GM21526 (cell line): ENCODE measurements around the gene BNC1.
"Not testable (repeated sequence)": the region's sequence is repeated elsewhere in the genome, so short reads cannot be mapped to it uniquely, and the experiment has no call there.

ENCODE experiments used
- ATAC-seq: cut with Tn5 transposase; IDR thresholded peaks from one replicate; pipeline ENCODE4 v1.9.1; 2021; ENCODE audit warnings: moderate library complexity; ENCODE audit not compliant: unreplicated experiment, low FRiP score

The BNC1 gene

DNA sequence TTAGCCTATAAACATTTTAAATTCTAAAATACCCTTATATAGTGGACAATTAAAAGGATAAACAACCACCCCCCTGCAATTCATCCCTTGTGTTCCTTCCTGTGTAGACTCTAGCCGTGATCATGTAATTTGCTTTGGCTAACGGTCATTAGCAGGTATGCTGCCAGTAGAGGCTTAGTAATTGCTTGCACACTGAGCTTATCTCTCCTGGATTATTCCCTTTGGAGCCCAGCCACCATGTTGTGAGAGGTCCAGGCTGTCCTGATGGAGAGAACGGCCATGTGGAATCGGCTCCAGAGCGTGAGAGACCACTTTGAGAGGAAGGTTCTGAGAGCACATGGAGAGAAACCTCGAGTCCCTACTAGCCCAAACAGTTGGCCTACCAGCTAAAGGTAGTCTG, 11.0 kb upstream of the BNC1 start:
- no peak for ATAC-seq

DNA sequence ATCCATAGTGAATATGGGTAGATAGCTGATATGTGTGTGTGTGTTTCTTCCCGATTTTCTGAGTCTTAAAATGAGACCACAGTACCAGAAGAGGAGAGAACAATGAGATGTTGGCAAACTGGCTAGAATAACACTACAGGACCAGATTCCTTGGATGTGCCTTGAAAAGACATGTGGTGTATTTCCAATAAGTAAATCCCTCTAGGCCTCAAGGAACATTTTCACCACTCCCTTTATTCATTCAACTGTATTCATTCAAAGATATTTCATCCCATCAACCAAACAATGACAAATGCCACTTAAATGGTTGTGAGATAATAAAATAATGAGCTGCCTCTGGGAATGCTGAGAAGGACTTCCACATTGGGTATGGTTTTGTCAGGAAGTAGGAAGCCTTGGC, 8.7 kb upstream of the BNC1 start:
- ATAC-seq = no peak

- ATAC-seq = no peak
These were observed 7.9 kb upstream of the BNC1 start for GRCh38 chr15:83292317-83292716.

DNA sequence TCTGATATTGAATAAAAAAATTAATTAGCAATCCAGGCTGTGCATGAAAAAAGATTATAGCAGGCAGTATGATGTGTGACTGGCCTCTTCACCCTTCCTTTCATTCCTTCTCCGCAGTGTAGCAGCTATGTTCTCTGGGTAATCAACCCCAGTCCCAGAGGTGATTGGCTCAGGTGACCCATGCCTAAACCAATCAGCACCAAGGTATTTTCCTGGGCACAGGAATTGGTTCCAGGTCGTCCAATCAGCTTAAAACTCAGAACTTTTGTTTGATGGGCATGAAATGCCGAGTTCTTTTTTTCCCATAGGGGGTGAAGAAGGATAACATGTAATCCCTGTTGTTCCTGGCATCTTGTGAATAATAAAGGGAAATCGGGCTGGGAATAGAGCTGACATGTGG, 5.8 kb upstream of the BNC1 start:
- no peak for ATAC-seq

DNA sequence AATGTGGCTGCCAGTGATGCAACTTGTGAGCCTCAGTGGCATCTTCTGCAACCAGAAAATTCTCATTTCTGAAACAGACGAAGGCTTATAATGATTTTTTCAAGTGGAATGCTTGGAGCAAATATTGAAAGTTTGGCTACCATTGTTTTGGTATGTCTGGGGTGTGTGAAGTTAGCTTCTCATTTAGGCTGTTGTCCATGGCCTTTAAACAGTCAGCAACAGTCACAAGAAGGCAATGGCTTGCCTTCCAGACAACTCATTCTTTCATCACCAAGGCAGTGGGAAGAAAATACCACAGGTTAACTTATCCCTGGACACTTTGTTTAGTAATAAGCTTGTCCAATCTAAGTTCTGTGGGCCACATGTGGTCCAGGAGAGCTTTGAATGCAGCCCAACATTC, 4.7 kb upstream of the BNC1 start:
- ATAC-seq = no peak

- ATAC-seq = no peak
These were observed 3.9 kb upstream of the BNC1 start for GRCh38 chr15:83288381-83288801.

- no peak for ATAC-seq
These were observed 3.1 kb upstream of the BNC1 start for GRCh38 chr15:83287541-83288027.

DNA sequence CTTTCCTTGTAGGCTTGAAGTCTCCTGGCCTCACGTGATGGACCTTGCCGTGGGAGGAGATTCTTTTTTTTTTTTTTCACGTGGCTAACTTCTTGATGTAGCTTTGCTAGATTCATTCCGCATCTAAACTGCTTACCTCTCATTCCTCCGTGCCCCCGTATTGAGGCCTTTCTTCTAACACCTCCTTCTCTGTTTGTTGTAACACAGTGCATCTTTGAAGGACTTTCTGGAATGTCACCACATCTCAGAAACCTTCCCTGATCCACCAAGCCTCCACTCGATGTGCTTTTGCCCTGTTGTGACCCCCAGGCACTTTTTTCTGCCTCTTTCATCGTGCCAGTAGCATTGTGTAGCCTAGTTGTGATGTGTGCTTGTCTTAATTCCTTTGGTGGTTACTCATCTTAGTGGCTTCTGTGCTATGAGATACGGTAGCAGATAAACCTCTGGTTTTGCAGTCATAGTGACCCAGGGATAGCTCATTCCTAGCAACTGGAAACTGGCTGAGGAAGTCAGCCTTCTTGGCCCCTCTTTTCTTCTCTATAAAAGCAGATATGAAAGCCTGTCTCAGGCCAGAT, 1.6 kb upstream of the BNC1 start:
- no peak for ATAC-seq

GRCh38 chr15:83285284-83285978, 967 bp upstream of the BNC1 start:
- ATAC-seq = no peak

DNA sequence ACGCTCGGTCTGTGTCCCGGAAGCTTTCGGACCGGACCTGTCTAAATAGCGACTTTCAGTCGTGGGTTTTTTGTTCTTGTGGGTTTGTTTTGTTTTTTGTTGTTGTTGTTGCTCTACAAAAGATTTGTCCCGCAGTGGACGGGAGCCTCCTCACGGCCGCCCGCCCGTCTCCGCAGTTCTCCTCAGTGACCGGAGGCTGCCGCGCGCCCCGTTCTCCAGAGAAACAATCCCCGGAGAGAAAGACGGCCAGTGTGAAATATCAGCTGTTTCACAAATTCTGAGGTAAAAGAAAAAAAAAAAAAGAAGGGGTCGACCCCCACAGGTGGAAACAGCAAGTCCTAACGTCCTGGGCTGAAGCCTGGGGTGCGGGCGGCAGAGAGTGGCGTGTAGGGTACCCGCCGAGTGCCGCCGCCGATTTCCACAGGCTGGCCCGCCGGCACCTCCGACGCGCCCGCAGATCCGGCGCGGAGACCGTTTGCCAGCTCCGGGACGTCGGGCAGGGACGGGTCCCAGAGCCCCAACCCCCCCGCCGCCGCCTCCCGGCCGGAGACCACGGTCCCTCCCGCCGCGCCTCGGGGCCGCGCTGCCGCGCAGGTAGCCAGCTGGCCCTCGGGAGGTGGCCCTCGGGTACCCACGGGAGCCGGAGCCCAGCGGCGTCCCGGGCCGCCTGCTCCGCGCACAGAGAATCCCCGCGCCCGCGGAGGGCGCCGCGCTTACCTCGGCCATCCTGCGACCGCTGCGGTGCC, 478 bp downstream of the BNC1 start:
- ATAC-seq = no peak

DNA sequence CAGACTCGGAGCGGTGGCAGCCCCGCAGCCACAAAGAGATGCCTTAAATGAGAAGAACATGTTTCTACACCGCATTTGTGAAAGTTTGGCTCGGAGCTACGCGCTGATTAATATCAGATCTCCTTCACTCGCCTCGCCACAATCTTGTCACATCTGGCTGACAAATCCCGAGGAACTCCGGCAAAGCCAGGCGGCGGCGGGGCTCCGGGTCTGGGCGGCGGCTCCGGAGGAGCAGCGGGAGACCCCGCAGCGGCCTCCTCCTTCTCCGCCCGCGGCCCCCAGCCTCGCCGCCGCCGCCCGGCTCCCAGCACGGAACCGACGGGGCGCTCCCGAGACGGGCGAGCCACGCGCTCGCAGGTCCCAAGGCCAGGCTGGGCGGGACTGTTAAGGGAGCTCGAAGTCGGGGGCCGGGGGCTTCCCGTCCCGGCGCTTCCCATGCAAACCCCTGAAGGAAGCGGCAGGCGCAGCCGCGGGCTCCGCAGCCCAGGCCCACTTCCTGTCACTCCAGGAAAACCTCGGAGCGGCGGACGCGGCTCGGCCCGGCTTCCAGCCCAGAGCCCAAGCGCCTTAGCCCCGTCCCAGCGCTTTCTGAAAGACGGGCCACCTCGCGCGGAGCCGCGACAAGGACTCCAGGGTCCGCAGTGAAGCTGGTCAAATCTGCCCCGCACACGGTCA, 1.2 kb downstream of the BNC1 start:
- ATAC-seq = no peak

- no peak for ATAC-seq
These were observed 1.7 kb downstream of the BNC1 start for GRCh38 chr15:83282776-83283137.

DNA sequence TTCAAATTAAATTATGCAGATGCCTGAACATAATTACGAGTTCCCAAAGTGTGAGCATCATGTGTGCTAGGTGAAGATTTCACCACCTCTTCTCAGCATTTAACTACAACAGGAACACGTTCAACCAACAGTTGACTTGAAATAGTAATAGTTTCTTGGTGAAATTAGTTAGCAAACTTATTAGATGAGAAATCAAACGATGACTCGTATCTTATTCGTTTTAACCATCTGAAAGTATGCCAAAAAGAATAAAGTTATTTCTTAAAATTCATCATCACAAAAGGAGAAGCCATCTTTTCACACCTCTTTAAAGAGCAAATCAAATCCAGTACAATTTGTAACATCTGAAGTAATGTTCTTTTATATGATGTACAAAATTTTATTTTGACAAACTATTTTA, 2.3 kb downstream of the BNC1 start:
- ATAC-seq = no peak

GRCh38 chr15:83278191-83278590, 6.3 kb downstream of the BNC1 start:
- ATAC-seq = no peak

GRCh38 chr15:83276661-83277060, 7.8 kb downstream of the BNC1 start:
- no peak for ATAC-seq

DNA sequence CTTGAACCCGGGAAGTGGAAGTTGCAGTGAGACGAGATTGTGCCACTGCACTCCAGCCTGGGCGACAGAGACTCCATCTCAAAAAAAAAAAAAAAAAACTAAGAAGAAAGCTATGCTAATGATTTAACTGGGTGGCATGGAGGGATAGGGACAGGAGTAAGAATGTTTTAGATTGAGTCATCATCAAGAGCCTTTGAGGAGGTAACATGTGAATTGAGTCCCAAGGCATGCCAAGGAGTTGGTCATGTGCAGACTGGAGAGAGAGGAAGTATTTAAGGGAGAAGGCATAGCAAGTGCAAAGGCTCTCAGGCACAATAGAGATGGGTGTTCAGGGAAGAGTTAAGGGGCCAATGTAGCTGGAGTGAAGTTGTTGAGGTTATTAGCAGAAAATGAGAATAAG, 9.1 kb downstream of the BNC1 start:
- ATAC-seq = no peak

DNA sequence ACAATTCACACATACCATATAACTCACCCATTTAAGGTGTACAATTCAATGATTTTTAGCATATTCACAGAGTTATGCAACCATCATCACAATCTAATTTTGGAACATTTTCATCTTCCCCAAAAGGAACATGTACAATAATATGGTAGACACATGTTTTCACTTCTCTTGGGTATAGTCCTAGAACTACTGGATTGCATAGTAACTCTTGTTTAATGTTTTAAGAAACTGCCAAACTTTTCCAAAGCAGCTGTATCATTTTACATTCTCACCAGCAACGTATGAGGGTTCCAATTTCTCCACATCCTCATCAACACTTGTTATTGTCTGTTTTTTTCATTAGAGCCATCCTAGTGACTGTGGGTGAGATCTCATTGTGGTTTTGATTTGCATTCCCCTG, 14.3 kb downstream of the BNC1 start:
- no peak for ATAC-seq

- ATAC-seq = no peak
These were observed 16.3 kb downstream of the BNC1 start for GRCh38 chr15:83268147-83268546.

DNA sequence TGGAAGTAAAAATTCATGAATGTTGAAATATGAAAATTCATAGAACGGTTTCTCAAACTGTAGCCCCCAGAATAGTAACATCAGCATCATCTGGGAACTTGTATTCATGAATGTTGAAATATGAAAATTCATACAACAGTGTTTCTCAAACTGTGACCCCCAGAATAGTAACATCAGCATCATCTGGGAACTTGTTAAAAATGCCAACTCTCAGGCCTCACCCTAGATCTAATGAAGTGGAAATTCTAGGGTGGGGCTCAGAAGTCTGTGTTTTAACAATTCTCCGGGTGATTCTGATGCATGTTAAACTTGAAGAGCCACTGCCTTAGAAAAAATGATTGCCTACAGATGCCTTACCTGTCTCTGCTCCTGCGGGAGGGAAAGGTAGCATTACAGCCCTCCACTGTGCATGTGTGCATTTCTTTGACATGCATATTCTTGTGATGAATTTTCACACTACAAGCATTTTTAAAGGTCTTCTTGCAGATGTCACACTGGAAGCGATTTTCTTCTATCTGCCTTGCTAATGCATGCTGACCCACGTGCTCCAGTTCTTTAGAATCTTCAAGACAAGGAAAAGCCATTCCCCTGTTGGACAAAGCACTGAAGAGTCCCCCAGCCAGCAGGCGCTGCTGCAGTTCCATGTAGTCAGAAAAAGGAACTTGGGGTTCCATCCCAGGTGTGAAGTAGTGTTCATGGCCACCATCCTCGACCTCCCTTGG, 21.7 kb downstream of the BNC1 start:
- no peak for ATAC-seq

- ATAC-seq = not testable (repeated sequence)
These were observed 22.3 kb downstream of the BNC1 start for GRCh38 chr15:83262181-83262580.

DNA sequence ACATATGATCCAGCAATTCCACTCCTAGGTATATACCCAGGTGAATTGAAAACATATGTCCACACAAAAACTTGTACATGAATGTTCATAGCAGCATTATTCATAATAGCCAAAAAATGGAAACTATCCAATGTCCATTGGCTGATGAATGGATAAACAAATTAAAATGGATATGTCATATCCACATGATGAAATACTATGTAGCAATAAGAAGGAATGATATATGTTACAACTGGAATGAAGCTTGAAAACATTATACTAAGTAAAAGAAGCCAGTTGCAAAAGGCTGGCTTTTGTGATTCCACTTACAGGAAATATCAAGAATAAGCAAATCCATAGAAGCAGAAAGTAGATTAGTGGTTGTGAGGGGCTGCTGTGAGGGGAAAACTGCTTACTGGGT, 33.7 kb downstream of the BNC1 start:
- ATAC-seq = no peak
